NK-92 treated with Interleukin-12 subunit alpha and Interleukin-12 subunit beta, amount 100 ng/mL, for 24 hours (cell line): ENCODE measurements around the gene MELTF.

Source experiments
- DNase-seq: peaks from one replicate; lab custom pipeline; 2025; lab: John Stamatoyannopoulos, UW

Gene MELTF

DNA sequence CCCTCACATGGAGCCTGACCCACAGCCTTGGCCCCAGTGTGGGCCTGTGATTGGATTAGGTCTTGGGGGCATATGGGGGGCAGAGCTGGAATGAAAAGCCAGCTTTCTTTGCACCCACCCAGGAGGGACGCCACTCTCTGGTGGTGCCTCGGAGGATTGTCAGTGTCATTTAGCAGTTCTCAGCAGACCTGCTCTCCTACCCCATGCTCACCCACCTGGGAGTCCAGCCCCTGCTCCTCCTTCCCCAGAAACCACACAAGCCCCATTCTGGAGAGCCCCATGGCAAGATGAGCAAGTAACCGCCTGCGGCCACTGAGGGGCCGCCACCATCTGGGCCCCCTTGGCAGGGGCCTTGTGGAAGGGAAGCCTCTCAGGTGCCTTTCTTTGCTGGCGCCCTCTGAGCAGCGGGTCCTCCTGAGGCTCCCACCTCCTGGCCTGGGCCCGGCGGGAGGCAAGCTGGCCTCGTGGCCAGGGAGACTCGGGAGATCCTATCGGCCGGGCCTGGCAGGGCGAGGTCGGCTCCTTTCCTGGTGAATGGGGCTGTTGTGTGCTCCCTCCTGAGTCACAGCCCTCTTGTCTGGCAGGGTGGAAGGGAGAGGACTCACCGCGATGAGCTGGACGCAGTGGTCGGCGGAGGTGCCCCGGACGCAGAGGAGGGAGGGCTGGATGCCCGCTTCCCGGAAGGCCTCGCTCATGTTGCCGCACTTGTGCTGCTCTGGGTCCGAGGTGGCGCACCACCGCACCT, 2.3 kb downstream of the MELTF start:
- no peak for DNase-seq

DNA sequence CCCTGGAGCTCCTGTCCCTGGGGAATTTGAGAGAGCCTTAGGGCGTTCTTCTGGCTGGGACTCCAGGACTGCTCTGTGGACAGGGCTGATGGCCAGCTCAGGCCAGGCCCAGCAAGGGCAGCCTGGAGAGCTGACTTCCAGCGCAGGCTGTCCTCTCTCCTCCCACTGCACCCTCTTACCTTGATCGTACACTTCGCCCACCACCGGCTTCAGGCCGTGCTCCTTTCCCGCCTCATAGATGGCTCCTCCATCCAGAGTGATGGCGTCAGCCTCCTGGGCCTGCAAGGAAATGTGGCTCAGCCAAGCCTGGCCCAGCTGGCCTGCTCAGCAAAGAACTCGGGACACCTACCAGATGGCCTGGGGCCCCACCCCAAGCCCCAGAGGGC, 3.1 kb downstream of the MELTF start:
- DNase-seq, result no peak

DNA sequence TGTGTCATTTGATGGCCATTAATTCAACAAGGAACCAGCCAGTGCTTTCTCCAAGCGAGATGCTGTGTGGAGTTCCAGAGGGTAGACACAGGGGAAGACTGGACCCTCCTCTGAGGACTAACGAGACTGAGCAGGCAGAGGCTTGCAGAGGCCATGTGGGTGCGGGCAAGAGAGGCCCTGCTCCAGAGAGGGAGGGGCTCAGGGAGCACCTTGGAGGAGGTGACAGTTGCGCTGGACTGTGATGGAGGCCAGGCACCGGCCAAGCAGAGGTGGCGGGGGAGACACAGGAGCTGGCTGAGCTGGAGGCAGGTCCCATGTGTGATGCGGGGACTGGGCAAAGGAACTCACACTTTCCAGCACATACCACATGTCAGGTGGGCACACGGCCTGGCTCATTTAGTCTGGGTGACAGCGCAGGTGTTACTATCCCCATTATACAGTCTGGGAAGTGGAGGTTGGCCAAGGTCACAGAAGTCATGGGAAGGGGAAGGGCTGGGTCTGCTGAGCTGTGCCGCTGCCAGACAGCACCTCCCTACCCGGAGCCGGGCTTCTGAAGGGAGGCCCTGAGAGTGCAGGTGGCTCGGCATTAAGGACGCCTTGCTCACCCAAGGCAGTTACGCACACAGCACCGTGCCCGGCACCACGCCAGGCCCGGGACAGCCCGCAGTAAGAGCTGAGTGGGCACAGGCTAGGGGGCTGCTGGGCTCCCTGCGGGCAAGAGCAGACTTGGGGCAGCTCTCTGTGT, 3.7 kb downstream of the MELTF start:
- DNase-seq, result no peak

DNA sequence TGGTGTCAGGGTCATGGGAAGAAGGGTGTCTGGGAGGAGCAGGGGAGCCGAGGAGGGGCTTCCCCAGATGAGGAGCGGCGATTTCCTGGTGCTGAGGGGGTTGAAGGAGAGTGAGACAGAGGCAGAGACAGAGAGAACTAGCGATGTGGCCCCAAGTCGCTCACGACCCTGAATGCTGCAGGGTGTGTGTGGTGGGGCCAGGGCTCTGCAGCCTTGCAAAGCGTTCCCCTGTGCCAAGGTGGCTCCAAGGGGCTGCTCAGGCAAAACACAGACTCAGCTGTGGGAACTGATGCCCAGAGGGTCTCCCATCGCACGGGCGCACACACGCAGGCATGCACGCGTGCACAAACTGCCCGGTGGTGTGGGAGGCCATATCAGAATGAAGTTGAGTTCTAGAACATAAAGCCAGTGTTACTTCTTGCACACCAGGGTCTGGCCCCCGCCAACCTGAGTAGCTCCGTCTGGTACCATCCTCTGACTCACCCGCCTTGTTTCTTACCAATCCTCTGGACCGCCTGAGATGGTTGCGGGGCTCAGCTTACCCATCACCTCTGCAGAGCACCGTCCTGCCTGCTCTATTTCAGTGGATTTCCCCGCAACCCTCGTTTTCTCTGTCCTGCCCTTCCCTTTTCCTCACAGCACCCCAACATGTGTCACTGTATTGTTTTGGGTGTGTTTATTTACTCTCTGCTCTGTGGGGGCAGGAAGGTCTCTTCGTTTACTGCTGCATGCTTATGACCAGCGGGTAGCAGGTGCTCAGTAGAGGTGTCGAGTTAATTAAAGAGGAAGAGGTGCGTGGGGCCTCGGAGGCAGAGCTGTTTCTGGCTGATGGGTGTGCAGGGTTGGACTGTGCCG, 4.5 kb downstream of the MELTF start:
- DNase-seq, result no peak

DNA sequence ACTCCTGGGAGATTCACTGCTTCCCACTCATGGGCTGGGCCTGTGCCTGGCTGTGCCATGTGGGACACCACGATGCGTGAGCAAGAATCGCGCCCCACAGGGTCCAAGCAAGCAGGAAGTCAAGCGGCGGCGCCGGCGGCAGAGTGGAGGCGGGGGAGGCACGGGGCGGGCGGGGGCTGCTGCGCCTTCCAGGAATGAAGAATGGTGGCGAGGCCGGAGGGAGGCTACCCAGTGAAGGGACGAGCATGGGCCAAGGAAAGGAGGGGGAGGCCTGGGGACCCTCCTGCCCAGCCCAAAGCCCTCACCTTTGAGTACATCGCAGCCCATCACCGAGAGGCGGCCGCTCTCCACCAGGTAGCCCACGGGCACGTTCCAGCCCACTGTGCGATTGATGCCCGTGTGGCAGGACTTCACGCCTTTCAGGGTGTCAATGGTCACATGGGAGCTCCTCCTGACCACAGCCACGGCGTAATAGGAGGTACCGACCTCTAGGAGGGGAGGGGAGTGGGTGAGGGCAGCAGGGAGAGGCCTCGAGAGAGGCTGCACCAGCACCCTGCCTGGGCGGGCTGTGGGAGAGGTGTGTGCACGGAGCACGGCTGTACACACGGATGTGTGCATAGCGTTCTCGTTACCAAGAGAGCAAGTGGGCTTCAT, 5.5 kb downstream of the MELTF start:
- DNase-seq, result no peak

DNA sequence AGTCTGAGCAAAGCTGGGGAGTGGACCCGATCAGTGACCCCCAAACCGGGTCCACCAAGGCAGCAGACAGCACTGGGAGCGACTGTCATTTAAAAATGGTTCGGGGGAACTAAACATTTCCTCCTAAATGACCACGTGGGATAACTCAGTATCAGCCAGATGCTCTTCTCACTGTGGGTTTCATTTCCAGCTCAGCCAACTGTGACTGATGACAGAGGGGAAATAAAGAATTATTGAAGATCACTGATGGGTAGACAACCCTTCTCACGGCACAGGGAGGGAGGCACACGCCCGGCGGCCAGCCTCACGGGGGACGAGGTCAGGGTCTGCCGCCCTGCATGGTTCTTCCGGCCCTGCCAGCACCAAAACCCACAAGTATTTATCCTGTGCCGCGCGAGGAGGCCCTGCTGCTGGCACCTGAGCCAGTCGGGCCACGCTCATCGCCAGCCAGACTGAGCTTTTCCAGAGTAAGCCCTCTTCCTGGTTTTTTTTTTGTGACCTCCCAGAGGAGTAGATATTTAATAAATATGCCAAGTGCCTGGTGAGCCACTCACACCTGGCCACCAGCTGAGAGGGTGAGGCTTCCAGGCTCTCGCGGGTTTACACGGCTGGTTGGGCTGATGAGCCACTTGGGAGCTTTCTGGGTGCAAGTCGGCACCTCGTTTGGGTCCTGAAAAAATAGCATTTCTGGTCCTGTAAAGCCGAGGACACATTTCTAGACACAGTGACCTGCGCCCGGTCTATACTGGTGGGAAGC, 6.2 kb downstream of the MELTF start:
- DNase-seq, result no peak

DNA sequence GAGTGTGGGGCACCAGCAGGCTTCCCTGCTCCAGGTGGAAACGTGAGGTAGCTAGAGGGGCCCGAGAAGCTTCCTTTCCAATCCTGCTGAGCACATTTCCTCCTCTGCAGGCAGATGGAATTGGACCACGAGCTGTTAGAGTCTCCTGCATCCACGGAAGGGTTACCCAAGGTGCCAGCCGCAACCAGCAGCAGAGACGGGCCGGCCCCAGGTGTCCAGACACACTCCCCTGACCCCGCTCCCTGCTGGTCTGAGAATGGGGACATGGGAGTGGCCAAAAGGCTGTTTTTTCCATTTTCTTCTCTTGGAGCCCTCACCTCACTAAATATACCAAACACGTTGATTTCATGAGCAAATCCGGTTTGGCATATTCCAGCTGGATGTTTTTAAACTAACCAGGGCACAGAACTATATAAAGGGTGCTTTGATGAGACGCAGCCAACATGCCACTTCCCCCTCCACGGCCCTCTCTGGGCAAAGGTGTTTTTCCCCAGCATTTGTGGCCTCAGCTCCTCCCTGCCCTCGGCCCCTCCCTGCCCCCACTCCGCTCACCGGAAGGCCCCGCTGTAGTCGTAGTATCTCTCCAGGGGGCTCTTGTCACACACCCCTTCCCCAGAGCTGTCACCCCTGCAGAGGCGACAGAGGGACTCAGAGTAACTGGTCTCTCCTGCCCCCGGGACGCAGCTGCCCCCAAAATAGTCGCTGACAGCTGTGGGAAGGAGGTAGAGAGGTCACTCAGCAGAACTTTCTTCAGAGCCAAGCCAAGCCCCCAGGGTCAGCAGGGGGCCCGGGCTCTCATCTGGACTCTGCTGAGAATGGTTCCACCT, 7.0 kb downstream of the MELTF start:
- DNase-seq, result no peak

DNA sequence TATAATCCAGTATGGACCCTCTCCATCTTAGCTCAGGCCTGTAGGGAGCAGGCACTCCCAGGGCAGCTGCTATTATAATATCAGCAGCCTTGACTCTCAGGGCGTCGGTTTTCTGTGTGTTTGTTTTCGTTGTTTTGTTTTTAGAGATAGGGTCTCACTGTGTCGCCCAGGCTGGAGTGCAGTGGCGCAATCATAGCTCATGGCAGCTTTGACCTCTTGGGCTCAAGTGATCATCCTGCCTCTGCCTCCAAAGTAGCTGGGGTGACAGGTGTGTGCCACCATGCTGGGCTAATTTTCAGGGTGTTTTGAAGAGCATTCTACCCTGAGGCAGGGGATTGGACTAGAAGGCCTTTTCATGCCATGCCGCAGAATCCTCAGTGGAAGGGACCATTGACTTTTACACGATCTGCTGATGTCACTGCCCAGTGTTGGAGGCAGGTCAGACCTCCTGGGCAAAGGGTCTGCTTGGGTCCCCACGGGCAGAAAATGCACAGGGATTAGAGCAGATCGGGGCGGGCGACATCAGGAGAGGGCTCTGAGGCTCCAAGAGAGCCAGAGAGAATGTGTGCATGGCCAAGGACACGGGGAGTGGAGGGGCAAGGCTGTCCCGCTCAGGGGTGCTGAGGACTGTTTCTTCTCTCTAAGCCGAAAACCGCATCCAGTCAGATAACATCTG, 7.8 kb downstream of the MELTF start:
- DNase-seq, result no peak

DNA sequence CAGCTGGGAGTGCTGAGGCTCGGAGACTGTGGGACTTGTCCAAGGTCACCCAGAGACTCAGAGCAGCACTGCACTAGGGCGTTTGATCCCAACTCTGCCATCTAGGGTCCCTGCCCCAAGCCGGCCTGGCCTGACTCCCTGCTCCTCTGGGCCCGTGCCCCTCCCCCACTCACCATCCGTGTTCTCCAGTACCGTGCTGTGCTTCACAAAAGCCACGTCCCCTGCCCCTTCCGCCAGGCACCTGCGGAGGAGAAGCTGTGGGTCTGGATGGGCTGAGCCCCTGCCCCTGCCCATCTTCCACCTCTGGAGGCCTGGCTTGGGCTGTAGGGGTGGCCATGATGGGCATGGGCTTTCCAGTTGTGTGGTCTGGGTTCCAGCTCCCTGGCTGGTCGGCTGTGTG, 8.4 kb downstream of the MELTF start:
- no peak for DNase-seq

DNA sequence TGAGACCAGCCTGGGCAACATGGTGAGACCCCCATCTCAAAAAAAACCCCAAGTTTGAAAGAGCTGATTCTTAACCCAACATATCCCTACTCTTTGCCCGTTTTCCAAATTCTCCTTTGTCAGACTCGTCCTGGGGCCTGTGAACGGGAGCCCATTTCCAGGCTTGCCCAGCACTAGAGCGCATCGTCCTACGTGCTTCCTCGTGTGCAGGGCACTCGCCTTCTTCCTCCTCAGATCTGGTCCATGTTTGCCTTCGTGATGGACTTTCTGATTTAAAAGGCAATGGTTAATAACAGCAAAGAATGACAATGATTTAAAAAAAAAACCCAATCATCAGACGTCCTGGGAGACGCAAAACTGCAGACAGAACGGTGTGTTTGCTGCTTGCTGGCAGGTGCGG, 10.1 kb downstream of the MELTF start:
- DNase-seq, result no peak

DNA sequence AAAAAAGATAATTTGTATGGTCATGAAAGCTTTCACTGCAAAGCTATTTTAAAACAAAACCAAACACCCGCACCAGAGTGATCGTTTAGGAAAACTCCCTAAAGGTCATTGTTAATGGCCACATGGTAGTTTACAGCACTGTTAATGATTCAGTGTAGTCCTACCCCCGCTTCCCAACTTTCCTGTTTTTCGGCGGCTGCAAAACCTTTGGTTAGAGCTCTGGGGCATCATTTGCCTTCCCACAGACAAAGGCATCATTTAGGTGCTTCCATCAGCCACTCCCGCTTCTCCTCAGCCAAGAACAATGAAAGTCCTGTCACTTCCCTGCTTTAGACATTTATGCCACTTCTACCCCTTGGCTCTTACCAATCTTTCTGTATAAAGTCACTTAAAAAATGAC, 10.6 kb downstream of the MELTF start:
- DNase-seq, result no peak

DNA sequence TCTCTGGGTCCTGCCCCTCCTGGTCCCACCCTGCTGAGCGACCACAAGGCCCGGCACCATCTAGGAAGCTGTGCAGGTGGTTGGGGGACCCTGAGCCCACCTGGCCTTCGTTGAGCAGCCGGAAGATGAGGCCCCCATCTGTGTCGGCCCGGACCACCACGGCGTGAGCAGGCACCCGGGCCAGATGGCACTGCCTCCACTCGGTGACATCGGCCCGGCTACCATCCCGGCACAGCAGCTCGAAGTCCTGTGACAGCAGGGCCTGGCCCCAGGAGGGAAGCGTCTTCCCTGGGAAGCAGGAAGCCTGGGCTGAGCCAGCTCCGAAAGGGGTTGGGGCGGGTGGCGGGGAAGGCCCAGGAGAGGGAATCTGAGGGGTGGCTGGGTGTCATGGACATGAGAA, 12.6 kb downstream of the MELTF start:
- no peak for DNase-seq

DNA sequence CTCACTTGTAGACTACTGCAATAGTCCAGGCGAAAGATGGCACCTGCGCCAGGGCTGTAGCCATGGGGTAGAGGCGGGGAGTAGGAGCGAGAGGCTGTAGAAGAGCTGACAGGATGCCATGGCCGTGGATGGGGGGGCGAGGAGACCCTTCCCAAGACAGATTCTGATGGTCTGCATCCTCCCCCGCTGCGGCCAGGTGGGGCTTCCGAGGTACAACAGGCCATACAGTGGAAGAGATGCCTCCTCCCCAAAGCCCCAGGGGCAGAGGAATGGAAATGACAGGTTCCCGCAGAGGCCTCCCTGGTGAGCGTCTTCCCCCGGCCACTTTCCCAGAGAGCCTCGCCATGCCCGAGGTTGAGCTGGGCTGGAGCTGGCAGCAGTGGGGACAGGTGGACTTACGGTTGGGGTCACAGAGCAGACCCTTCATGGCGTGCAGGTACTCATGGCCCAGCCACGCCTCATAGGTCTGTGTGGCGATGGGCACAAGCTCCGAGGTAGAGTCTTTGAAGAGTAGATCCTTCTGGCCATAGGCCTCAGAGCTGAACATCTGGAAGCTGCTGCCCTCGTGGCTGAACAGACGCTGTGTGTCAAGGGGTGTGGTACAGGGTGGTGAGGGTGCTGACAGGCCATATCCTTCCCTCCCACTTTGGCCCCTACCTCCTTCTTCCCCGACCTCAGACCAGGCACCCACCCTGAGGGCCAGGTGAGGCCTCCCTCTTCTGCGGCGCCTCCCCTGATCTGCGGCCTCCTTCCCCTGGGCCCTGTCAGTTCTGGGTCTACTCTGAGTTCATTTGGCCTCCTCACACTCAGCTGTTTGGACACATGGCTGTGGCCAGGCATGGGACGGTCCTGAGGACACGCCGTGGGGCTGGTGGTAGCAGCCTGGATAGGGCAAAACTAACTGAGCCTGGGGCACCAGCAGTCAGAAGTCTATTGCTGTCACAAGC, 13.6 kb downstream of the MELTF start:
- no peak for DNase-seq

DNA sequence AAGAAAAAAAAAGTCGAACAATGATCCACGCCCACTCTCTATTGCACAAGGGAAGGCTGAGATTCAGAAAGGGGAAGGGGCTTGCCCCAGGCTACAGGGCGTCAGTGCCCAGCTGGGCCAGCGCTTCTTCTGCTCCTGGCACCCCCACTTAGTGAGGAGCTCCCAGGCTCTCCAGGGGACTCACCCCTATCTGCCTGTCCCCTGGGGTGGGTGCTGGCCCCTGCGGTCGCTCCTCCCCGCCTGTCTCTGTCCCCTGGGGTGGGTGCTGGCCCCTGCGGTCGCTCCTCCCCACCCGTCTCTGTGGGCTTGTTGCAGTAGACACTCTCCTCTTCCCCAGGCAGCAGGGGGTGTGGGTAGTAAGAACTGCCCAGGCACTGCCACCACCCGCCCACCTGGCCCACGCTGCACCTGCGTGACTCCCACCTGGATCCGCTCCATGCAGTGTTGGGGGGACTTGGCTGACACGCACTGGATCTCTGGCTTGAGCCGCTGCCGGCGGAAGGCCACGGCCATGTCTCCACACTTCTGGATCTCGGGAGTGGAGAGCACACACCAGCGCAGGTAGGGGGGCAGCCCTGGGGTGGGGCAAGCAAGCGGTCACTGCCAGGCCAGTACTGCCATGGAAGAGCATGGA, 14.6 kb downstream of the MELTF start:
- no peak for DNase-seq

DNA sequence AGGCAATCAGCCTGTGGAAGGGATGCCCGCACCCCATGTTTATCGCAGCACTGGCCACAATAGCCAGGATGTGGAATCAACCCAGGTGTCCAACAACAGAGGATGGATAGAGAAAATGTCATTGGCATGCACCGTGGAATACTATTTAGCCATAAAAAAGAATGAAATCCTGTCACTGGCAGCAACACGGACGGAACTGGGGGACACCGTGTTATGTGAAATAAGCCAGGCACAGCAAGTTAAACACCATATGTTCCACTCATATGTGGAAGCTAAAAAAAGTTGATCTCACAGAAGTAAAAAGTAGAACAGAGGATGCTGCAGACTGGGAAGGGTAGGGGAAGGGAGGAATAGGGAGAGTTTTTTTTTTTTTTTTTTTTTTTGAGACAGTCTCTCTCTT, 15.6 kb downstream of the MELTF start:
- DNase-seq, result no peak

DNA sequence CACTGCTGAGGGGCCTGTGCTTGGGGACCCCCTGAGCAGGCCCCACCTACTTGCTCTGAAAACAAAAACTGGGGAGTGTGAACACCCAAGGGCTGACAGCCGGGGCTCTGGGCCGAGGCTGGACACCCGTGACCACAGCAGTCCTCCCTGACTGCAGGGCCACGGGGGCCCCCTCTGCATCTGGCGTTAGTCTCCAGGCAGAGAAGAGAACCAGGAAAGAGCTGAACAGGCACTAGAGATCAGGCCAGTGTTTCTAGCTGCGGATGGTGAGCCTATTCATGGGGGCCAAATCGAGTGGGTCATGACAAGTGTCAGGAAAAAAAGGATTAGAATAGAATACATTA, 17.1 kb downstream of the MELTF start:
- DNase-seq, result no peak

DNA sequence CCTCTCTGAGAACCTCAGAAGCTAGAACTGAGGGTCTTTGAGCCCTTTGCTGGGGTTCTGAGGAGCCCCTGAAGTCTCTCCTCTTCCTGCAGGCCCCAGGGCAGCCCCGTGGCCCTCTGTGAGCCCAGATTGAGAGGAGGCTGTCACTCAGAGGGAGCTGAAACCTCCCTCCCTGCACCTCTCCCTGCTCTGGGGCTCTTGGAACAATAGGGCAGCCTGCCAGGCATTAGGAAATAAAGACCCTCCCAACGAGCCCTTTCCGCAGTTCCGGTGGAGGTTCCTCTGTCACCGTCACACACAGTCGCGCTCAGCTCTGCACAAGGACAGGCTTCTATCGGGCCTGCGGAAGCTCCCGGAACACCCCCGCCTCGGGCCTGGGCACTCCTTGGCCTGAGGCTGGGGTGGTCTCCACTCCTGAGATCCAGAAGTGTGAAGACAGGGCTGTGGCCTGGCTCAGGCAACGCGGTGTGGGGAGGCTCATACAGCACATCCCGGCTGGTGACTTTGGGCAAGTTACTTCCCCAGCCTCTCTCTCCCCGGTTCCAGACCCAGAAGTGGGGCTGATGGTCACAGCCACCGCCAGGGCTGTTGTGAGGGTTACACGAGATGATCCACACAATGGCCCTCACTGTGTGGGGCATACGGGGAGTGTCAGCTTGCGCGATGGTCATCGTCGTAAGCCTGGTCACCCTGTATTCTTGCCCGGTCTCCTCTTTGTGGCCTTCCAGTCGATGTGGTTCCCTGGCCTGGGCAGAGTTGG, 17.7 kb downstream of the MELTF start:
- DNase-seq, result no peak
